Coronary artery (tissue), 2 donors: ENCODE results near the gene FAM216A.

Source experiments
- DNase-seq: peaks from one replicate; pipeline ENCODE4 v3.0.0-alpha.2; 2017; ENCODE audit warnings: low spot score
- H3K27ac ChIP-seq, 2 donors: fragments of 200-600 bp; sonication (generic); one replicate each; pipeline ENCODE4 v1.5.1; 2016 to 2019
- H3K4me3 ChIP-seq: fragments of 200-600 bp; sonication (generic); 2 replicates; pipeline ENCODE4 v1.5.1; 2016; ENCODE audit warnings: mild to moderate bottlenecking, moderate library complexity
- TF ChIP-seq, protein P1 (sequence below): fragments of 200-600 bp; sonication (generic); IDR thresholded peaks from one replicate; pipeline ENCODE4 v1.5.1; 2019; ENCODE audit warnings: antibody characterized with exemption

Gene FAM216A

DNA sequence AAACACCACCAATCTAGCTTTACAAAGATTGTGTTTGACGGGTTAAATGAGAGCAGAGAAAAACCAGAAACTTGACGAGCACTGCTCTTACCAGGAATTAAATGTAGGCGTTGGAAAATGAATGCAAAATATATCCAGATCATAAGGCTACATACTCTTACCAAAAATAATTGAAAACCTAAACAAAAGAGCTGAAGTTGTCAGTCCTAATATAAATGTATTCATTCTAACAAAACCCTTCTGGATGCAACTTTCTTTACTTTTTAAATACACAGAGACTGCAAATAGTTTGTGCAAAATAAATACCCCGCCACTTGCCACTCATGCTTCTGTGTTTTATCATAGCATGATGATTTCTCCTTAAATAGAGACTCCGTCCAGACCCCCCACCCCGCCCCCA is 66.2 kb downstream of the FAM216A start:
- no peak for DNase-seq
- H3K27ac ChIP-seq, result peak overlapping the region in 1 of 2 donors; percentile 13
- no peak overlapping the region for H3K4me3 ChIP-seq
- TF ChIP-seq, protein P1, sequence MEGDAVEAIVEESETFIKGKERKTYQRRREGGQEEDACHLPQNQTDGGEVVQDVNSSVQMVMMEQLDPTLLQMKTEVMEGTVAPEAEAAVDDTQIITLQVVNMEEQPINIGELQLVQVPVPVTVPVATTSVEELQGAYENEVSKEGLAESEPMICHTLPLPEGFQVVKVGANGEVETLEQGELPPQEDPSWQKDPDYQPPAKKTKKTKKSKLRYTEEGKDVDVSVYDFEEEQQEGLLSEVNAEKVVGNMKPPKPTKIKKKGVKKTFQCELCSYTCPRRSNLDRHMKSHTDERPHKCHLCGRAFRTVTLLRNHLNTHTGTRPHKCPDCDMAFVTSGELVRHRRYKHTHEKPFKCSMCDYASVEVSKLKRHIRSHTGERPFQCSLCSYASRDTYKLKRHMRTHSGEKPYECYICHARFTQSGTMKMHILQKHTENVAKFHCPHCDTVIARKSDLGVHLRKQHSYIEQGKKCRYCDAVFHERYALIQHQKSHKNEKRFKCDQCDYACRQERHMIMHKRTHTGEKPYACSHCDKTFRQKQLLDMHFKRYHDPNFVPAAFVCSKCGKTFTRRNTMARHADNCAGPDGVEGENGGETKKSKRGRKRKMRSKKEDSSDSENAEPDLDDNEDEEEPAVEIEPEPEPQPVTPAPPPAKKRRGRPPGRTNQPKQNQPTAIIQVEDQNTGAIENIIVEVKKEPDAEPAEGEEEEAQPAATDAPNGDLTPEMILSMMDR, result no peak

DNA sequence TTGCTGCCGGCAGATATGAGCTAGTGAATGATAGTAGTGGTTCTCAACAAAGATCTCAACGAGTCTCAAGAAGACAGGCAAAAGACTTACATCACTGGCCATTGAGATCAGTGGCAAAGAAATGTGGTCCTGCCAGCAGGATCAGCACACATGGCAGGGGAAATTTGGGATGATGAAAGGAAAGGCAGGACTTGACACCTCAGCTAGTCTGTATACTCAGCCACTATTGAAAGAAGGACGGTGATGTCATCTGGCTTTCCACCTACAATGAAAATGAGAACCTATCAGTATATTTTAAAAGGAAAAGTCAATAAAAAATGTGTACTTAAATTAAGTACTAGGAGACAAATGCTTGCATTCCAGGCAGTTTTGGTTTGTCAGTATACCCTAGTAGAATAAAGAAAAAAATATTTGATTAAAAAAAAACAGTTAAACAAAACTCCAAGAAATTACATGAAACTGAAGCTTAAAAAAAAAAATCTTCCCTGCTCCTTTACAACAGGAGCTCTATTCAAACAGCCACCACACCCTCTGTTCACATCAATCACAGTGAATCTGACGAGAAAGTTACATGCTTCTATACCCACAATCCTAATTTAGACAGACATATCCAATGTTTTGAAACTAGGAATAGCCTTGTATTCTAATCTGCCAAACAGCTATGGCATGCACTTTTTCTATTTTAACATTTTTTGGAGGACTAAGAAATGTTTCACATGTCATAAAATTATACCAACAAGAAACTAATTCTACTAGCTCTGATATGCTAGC is 68.4 kb downstream of the FAM216A start:
- TF ChIP-seq, protein P1, result no peak
- H3K4me3 ChIP-seq, result peak overlapping the region; percentile 52
- H3K27ac ChIP-seq, result peak overlapping the region; percentile 56 to 92
- DNase-seq, result no peak

DNA sequence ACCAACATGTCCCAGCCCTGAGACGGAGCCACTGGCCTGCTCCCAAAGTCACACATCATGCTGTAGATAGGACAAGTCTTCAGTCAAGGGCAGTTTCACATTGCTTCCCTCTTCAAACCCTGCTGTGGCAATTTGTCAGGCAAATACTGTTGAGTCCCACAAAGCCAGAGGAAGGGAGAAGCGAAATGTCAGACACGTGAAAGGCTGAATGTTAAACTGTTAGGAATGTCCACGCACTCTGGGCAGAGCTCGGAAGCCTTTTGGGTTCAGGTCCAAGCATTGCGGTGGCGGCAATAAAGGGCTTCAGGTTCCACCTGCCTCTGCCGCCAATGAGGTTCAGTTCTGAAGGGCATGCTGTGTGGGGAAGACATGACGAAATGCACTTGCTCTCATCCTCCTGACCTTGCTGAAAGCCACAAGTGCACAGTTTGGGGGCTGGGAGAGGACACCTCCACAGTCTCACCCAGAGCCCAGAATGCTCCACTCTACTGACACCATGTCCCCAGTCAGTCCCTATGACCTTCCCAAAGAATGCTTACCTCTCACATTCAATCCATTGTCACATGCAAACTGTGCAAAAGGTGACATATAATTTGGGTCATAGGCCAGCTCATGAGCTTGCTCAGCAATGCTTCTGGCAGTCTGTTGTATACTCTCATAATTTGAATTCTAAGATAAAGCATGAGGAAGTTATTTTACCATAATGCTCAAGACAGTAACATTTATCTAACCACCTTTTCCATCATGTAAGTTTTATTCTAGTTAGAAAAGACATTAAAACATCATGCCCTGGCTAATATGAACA is 69.2 kb downstream of the FAM216A start:
- Histone ChIP-seq H3K4me3 (peak overlapping the region; percentile 52), H3K27ac (peak overlapping the region; percentile 56 to 92)
- TF ChIP-seq, protein P1, result no peak
- peak; percentile 82 for DNase-seq

DNA sequence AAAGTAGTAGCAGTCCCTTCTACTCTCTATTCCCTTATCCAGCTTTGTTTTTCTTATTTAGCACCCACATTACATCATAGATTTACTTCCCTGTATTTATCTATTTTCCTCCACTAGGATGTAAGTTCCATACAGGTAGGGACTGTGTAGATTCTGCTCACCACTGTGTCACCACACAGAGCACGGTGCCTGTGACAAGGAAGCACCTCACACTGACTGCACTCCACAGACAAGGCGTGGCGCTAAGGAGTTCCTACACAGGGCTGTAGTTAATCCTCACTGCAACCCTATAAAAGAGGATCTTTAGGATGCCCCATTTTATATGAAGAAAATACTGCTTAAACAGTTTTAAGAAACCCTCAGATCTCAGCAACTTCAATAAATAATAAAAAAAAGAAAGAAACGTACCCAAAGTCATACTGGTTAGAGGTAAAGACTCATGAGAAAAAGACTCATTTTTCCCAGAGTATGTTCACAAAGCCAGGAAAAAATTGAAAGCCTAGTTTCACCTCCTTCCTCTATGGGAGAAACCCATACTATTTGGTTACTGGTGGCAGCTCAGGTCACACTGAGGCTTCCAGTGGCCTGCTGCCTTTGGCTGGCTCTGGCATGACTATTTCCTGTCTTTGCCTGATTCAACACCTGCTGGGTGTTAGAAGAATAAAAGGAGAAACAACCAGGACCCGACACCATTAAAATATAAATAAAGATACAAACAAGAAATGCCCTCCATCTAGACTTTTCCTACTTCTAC is 70.4 kb downstream of the FAM216A start:
- Histone ChIP-seq H3K27ac (no peak overlapping the region), H3K4me3 (no peak overlapping the region)
- DNase-seq, result no peak
- TF ChIP-seq, protein P1, result no peak
